ENCODE measurements around the gene NEK10. TPM values are rescaled to one million over a fixed set of nuclear protein-coding genes. Genes with fewer than 3 reads are reported as not detected.
A peak's percentile ranks its signal among the peaks of the same experiment; 100 is the strongest.

Gene NEK10
- total and polyA plus RNA-seq, 2 of the 13 experiments (the other 11 are each of a cell fraction or from before 2014, with no cell fraction given): 2.8 to 14.2 TPM

DNA sequence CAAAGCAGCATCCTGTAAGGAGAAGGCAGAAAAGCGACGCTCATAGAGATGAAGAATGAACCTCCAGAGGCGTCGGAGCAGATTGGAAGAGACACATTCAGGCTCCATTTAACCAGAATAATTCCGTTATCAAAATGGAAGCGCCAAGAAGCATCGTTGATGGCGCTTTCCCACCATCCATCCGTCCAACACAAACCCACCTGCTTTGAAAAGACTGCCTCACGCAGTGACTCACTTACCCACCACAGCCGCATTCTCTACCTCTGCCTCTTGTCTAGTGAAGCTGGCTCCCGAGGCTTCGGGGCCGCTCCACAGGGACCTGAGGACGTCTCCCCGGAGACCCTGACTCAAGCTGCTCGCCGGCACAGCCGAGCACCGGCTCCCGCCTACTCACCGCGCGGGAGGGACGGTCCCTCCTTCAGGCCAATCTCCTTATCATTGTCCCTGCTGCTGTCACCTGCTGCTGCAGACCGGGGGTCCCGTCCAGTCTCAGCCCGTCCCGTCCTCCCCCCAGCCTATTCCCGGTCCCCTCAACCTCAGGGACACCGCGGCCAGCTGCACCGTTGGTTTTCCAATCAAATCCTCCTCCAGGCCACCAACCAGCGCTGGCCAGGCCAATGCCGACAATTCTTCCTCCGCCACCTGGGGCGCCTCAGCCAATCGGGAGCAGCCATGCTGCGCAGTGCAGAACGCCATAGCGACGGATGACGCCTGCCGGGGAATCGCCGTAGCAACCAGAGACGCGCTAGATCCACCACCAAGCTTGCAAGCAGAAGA lies at the start of gene NEK10 (continued):
- TF ChIP-seq, protein P1, sequence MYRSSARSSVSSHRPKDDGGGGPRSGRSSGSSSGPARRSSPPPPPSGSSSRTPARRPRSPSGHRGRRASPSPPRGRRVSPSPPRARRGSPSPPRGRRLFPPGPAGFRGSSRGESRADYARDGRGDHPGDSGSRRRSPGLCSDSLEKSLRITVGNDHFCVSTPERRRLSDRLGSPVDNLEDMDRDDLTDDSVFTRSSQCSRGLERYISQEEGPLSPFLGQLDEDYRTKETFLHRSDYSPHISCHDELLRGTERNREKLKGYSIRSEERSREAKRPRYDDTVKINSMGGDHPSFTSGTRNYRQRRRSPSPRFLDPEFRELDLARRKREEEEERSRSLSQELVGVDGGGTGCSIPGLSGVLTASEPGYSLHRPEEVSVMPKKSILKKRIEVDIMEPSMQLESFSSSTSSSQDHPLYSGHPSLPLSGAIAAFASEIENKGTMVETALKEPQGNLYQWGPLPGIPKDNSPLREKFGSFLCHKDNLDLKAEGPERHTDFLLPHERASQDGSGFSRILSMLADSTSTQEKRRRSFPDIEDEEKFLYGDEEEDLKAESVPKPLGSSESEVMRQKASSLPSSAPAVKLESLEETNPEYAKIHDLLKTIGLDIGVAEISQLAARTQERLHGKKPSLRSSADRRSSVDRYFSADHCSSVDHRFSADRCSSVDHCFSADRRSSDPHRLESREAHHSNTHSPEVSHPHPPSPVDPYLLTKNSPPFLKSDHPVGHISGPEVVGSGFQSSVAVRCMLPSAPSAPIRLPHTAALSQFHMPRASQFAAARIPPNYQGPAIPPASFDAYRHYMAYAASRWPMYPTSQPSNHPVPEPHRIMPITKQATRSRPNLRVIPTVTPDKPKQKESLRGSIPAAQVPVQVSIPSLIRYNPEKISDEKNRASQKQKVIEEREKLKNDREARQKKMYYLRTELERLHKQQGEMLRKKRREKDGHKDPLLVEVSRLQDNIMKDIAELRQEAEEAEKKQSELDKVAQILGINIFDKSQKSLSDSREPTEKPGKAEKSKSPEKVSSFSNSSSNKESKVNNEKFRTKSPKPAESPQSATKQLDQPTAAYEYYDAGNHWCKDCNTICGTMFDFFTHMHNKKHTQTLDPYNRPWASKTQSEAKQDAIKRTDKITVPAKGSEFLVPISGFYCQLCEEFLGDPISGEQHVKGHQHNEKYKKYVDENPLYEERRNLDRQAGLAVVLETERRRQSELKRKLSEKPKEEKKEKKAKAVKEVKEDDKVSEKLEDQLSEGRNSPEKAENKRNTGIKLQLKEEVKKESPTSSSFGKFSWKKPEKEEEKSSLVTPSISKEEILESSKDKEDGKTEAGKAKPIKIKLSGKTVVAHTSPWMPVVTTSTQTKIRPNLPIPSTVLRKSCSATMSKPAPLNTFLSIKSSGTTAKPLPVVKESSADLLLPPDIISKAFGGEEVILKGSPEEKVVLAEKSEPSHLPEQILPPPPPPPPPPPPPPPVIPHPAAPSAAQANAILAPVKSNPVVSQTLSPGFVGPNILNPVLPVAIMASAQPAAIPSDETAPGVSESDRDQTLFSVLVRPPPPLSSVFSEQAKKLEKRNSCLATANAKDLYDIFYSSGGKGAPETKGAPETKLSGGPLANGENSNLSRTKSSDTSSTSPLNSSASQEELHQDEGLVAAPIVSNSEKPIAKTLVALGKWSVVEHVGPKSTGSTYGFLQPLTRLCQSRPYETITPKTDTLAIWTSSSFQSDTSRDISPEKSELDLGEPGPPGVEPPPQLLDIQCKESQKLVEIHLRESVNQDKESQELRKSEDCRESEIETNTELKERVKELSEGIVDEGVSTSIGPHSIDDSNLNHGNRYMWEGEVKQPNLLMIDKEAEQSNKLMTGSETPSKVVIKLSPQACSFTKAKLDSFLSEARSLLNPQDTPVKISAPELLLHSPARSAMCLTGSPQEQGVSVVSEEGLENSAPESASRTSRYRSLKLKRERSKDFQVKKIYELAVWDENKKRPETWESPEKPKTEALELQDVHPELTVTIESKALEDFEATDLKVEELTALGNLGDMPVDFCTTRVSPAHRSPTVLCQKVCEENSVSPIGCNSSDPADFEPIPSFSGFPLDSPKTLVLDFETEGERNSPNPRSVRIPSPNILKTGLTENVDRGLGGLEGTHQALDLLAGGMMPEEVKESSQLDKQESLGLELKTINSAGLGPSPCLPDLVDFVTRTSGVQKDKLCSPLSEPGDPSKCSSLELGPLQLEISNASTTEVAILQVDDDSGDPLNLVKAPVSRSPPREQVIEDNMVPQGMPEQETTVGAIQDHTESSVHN (CRISPR knock-in tag; IDR thresholded peaks at IDR 0.05): no peak; the same call in none of the 2 replicates
- TF ChIP-seq, protein P2, sequence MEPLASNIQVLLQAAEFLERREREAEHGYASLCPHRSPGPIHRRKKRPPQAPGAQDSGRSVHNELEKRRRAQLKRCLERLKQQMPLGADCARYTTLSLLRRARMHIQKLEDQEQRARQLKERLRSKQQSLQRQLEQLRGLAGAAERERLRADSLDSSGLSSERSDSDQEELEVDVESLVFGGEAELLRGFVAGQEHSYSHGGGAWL (CRISPR knock-in tag; IDR thresholded peaks at IDR 0.05): peak; percentile 62; the same call in 1 of the 2 replicates
- TF ChIP-seq, protein P3, sequence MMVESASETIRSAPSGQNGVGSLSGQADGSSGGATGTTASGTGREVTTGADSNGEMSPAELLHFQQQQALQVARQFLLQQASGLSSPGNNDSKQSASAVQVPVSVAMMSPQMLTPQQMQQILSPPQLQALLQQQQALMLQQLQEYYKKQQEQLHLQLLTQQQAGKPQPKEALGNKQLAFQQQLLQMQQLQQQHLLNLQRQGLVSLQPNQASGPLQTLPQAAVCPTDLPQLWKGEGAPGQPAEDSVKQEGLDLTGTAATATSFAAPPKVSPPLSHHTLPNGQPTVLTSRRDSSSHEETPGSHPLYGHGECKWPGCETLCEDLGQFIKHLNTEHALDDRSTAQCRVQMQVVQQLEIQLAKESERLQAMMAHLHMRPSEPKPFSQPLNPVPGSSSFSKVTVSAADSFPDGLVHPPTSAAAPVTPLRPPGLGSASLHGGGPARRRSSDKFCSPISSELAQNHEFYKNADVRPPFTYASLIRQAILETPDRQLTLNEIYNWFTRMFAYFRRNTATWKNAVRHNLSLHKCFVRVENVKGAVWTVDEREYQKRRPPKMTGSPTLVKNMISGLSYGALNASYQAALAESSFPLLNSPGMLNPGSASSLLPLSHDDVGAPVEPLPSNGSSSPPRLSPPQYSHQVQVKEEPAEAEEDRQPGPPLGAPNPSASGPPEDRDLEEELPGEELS (CRISPR knock-in tag; IDR thresholded peaks at IDR 0.05): peak; percentile 25; the same call in 1 of the 2 replicates
- TF ChIP-seq ZNF619 (CRISPR knock-in tag; IDR thresholded peaks at IDR 0.05) (no peak), ZNF788 (CRISPR knock-in tag; IDR thresholded peaks at IDR 0.05; ENCODE audit: borderline replicate concordance) (no peak), NR1H2 (CRISPR knock-in tag; IDR thresholded peaks at IDR 0.05; ENCODE audit: borderline replicate concordance, low read depth) (no peak), ZSCAN12 (CRISPR knock-in tag; IDR thresholded peaks at IDR 0.05) (no peak), ZFP36 (IDR thresholded peaks at IDR 0.05; ENCODE audit: borderline replicate concordance, low read depth, low read length, partially characterized antibody) (no peak), RBFOX2 (IDR thresholded peaks at IDR 0.05; ENCODE audit: low read depth, low read length) (no peak)
- TF ChIP-seq, protein P4, sequence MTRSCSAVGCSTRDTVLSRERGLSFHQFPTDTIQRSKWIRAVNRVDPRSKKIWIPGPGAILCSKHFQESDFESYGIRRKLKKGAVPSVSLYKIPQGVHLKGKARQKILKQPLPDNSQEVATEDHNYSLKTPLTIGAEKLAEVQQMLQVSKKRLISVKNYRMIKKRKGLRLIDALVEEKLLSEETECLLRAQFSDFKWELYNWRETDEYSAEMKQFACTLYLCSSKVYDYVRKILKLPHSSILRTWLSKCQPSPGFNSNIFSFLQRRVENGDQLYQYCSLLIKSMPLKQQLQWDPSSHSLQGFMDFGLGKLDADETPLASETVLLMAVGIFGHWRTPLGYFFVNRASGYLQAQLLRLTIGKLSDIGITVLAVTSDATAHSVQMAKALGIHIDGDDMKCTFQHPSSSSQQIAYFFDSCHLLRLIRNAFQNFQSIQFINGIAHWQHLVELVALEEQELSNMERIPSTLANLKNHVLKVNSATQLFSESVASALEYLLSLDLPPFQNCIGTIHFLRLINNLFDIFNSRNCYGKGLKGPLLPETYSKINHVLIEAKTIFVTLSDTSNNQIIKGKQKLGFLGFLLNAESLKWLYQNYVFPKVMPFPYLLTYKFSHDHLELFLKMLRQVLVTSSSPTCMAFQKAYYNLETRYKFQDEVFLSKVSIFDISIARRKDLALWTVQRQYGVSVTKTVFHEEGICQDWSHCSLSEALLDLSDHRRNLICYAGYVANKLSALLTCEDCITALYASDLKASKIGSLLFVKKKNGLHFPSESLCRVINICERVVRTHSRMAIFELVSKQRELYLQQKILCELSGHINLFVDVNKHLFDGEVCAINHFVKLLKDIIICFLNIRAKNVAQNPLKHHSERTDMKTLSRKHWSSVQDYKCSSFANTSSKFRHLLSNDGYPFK (CRISPR knock-in tag; IDR thresholded peaks at IDR 0.05; ENCODE audit: borderline replicate concordance): peak; percentile 53; the same call in 1 of the 2 replicates
- TF ChIP-seq, protein P5, sequence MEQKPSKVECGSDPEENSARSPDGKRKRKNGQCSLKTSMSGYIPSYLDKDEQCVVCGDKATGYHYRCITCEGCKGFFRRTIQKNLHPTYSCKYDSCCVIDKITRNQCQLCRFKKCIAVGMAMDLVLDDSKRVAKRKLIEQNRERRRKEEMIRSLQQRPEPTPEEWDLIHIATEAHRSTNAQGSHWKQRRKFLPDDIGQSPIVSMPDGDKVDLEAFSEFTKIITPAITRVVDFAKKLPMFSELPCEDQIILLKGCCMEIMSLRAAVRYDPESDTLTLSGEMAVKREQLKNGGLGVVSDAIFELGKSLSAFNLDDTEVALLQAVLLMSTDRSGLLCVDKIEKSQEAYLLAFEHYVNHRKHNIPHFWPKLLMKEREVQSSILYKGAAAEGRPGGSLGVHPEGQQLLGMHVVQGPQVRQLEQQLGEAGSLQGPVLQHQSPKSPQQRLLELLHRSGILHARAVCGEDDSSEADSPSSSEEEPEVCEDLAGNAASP (CRISPR knock-in tag; IDR thresholded peaks at IDR 0.05; ENCODE audit: borderline replicate concordance): peak; percentile 62

Data from HepG2 (cell line).